ENCODE results near the gene LDLRAD3.

DNA sequence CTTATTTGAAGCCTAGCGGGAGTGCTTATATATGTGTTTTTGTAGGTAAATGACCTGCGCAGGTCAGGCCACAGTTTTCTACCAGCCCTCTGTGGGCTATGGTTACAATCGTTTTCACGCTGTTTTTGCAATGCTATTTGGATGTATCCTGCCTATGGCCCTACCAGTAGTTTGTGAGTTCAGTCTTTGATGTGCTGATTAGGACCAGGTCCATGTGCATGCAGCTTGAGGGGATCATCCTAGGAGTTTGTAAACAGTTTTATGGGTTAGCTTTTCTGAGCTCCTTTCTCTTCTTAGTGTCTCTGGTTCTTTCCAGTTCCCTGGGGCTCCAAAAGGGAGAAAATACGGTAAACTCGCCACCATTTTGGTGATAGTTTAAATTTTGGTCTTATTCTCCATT is 142.5 kb downstream of the LDLRAD3 start:
- TF ChIP-seq POLR2A (IDR thresholded peaks at IDR 0.05; ENCODE audit: low read length) (no peak), GATA1 (IDR thresholded peaks at IDR 0.05; ENCODE audit: low read depth, low read length) (no peak)

Data from erythroblast (primary cell).